DMS114 treated with DMSO at 0.1 percent for 48 hours (cell line): ENCODE measurements around the gene CACNA2D1.

Experiments used
- DNase-seq: peaks from one replicate; lab custom pipeline; 2025; ENCODE audit not compliant: unreplicated experiment; lab: John Stamatoyannopoulos, UW

The CACNA2D1 gene

DNA sequence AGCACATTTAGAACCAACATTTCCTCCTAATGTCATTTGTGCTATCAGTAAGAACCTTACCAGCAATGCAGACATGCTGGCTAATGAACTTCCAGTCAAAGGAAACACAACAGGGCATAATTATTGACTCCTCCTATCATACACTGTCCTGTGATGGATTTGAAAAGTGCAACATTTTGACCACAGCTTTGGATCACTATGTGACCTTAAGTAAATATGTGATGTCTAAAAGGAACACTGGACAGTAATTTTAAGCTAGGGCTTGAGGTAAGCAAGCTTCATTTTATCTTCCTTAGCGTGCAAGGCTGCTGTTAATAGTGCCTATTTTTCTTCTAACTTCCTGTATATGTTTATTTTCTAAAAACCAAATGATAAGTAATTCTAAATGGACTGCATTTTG, 433.2 kb downstream of the CACNA2D1 start:
- DNase-seq: no peak

DNA sequence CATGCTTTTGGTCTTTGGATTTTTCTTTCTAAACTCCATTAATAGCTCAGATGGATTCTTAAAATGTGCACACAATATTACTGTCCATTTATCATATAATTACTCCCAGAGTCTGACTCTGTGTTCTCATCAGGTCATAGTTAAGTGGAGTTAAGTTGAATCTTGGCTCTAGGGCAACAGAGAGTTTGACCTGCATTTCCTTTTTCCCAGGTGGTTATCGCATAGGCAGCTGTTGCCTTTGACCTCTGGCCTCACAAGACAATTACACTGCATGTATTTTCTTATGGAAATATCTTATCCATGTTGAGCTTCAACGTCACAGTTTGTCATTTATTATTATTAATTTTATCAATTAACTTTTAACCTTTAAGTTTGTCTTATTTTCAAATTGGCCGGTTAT, 436.3 kb downstream of the CACNA2D1 start:
- DNase-seq: no peak

DNA sequence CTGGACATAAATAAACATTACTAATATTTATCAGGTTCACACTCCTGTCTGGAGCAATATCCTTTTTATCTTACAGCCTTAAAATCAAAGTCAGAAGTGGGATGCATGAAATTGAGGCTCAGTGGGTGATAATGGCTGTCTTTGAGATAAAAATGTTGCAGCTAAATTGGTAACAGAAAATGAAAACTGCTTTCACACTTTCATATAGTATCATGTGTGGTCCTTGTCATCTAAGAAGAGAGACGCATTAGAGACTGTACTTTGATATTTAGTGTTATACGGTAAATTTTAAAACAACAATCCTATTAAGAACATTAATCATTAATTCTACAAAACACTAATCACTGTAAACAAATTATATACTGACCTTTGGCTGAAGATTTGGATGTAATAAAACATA, 438.5 kb downstream of the CACNA2D1 start:
- no peak for DNase-seq

DNA sequence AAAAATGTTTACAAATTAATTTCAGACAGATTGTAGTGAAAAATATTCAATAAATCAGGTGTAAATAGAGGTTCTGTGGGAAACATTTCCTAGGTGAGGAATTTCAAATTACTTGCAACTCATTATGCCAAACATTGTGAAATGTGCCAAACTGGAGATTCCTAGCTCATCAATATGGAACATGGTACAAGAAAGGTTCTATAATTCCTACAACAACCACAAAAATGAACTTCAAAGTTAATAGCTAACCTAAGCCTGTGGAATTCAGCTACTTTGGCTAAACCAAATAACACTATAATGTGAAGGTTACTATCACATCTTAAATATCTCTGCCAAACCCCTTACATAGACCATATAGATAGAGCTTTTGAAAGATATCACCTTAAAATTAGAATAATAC, 450.4 kb downstream of the CACNA2D1 start:
- no peak for DNase-seq

DNA sequence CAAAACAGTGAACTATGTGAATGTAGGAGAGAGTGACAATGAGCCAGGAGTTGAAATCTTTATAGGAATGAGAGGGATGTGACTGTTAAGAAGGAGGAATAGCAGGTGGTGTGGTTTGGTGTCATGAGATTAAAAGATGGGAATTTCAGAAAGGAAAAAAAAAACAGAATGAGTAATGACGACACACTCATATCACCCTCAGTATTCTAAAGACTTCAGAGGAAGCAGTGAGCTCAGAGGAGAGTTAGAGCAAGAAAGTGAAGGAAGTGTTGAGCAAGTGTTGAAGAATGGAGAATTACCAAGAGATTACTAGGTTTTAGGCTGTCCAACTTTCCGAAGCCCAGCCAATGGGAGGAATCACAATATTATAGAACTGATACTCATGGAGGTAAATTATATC, 453.2 kb downstream of the CACNA2D1 start:
- DNase-seq: no peak

DNA sequence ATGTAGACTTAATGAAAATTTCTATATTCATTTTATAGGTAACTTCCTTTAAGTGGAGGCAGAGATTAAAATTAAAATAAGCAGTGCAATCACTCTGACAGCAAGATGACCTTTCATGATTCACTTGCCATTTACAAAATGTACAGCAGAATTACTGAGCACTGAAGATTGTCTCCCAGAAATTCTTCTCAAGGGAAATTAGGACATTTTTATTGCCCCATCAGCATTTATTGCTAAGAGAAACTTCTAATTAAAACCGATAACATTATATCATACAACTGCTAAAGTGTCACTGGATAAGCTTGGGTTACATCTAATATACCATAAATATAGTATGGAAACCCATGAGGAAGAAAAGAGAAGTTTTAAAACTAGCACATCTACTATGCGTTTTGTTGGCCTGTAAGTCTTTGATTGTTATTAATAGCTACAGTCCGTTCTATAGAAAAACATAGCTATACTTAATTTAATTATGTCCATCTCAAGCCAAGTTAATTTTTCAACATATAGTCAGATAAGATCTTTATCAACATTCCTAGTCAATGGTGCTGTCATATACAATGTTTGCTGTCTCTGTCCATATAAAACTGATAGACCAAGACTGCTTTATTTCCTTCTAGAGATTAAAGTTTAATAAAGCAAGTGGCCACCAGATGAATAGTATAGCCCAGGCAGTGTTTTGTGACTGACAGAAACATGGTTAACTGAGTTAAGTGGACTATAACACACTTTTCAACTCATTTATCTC, 456.7 kb downstream of the CACNA2D1 start:
- no peak for DNase-seq

DNA sequence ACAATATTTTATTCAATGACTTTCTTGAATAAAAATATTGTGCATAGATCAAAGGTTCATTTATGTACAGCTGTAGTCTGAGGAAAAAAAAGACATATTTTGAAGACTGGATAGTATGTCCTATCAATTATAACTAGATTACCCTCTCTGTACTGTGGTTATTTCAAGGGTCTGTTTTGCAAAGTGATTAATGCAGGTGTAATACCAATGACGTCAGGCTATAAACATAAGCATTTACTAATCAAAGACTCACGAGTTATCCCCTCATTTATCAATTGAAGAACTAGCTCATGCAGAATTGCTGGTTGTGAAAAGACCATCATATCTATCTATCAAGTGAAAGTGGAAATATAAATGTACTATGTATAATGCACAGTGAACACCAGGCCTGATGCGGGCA, 460.2 kb downstream of the CACNA2D1 start:
- no peak for DNase-seq

DNA sequence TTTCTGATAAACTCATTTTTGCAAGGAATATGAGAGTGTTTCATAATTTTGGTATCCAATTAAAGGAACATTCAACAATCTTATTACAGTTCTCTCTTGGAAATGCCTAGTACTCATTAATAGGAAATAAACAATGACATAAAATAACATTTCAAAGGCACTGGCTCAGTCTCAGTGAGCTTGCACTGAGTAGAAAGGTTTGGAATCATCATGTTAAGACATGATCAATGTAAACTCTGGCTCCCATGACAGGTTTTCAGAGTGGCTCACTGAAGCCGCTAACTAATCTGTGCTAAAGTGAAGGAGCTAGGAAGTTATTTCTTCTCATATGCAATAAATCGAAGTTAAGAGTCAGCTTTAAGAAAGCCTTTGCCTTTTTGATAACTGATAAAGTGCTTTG, 470.5 kb downstream of the CACNA2D1 start:
- DNase-seq: no peak

DNA sequence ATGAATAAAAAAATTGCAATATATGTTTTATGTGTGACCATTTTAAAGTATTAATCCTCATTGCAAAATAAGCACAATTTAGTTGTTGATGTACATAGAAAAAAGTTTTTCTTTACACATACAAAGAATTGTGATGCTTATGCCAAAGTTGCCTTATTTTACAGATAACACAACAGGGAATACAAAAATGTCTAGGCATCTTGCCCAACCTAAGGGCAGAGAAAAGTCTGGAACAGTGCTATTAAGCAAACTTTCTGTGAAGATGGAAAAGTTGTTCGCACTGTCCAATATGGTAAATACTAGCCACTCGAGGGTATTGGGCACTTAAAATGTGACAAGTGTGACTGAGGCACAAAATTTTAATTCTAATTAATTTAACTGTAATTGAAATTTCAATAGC, 483.6 kb downstream of the CACNA2D1 start:
- no peak for DNase-seq

DNA sequence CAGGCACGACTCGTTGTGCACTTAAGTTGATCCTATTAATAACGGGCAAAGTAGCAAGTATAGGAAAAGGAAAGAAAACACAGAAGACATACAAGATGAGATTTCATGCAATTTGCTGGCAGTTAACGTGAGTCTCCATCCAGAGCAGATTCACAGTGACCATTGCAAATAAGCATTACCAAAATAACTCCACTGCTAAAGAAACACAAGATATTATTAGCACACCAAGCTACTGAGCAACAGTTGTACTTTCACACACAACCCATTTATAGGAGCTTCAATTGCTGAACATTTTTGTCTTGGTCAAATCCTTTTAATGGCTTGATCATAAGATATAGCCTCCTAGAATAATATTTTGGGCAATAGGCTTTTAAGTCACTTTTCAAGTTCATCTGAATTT, 486.1 kb downstream of the CACNA2D1 start:
- DNase-seq: peak; percentile 51

DNA sequence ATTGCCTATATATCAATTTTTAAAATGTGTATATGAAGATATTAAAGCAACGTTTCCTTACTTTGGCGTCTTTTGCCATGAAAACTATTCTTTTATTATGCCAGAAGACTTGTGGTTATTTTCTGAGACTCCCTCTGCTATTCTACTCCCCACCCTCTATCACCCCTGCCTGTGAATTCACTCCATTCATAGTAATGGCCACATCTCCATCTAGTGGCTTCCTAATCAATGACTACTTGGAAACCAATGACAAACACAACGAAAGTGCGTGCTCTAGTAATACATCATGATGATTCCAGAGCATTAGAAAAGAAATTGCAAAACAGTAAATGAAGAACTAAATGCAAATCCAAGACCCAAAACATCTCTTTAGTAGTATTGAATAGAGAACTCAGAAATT, 487.1 kb downstream of the CACNA2D1 start:
- peak; percentile 77 for DNase-seq

DNA sequence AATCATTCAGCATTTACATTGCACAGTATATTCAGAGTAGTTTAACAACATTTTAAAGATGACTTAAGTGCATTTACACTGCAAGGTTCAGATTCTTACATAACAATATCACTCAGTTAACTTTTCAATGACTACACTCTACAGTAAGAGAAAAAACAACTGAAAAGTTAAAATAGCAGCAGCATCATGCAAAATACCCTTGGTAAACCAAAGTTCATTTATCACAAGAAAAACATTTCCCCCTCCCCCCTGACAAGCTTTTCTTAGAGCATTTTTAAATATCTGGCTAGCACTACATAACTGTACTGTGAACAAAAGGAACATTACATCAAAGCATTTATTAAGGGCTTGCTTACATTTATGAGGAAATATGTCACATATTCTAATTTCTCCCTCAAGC, 494.3 kb downstream of the CACNA2D1 start:
- peak; percentile 22 for DNase-seq

DNA sequence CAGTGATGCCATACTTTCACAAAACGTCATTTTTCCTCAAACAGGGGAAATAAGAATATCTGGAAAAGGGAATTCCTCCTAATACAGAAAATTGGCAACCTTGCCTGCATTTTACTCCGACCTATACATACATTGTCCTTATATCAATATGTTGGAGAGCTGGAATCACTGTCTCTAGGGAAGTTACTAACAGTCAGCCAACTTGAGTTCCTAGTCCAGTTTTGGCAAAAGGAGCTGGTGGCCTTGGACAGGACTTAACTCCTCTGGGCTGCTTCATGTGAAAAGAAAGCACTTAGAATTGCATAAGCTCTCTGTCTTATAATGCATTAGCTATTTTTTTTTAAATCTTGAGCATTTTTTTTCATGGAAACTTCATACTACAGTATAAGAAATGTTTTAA, 499.5 kb downstream of the CACNA2D1 start:
- DNase-seq: no peak

DNA sequence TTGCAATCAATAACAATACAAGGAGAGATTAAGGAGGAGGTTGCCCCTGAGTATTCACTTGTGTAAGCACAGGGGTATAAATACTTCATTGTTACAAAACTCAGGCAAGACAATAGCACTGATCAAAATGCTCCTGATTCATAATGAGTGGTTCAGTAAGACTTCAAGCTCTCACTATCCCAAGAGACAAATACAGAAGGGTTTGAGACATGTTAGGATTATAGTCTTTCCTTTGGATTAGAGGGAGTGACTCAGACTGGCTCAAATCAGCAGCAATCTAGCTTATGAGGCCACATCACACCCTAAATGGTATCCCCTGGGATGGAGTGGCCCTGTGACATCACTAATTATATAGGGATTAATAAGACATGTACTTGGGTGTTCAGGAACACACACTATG, 506.5 kb downstream of the CACNA2D1 start:
- DNase-seq: no peak

DNA sequence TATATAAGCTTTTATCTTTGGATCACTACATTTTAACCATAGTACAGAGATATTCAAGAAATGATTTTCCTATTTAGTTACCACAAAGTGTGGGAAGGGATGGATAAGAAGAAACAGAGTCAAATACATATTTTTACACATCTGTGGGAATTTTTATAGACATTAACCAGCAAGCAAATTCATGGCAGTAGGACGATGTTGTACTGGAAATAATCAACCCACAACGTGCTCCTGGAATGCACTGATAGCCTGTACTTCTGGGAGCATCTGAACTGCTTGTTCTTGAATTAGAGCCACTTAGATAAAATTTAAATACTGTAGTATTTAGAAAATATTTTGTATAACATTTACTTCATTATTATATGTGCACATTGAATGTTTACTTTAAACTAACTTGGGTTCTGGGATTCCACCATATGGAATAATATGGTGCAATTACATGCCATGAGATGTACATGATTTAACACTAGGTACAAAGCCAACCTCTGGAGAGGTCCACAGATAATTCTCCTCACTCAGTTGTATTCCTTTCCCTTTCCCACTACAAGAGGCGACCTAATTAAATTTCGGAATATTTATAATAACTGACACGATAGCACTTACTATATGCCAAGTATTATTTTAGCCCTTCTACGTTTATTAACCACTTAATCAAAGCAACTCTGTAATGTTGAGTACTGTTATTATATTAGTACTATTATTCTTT, 508.8 kb downstream of the CACNA2D1 start:
- no peak for DNase-seq

DNA sequence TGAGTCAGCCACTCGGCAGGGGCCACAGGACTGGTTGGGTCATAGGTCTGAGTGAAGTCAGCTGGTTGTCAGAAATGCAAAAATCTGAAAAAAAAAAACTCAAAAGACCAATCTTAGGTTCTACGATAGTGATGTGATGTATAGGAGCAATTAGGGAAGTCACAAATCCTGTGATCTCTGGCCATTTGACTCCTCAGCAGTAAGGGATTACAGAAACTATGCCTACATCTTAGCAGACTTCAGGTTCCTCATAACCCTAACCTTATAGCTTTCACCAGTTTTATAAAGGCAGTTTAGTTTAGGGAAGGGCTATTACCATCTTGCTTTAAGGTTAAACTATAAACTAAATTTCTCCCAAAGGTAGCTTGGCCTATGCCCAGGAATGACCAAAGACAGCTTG, 510.6 kb downstream of the CACNA2D1 start:
- no peak for DNase-seq

DNA sequence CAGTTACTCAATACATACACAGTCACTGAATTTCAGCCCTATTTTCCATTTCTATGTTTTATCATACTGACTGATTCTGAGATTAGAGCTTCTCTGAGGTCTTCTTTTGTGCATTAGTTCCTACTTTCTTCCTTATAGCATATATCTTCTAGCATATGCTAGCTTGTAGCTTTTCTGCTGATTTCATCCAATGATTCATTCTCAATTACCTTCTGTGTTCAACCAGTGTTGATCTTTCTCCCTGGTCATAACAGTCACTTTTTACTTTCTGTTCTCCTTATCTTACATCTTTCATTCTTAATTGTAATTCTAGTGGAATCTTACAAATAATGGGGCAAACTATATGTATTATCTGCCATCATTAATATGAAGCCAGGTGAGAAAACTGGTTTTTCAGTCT, 514.2 kb downstream of the CACNA2D1 start:
- no peak for DNase-seq

DNA sequence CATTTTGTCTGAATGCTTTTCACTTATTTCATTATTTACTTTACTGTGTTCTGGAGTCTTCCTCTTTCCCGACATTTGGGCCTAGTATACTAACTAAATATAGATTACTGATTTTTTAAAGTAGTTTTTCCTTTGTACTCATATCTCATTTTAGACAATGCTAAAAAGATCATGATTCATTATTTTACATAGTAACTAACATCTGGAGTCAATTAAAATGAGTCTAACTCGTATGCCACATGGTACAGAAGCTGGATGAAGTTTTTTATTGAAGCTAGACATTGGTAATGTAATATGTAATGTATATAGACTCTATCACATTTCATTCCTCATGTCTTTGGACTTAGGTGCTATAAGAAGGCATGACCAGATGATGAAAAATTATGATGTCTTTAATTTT, 517.4 kb downstream of the CACNA2D1 start:
- no peak for DNase-seq

DNA sequence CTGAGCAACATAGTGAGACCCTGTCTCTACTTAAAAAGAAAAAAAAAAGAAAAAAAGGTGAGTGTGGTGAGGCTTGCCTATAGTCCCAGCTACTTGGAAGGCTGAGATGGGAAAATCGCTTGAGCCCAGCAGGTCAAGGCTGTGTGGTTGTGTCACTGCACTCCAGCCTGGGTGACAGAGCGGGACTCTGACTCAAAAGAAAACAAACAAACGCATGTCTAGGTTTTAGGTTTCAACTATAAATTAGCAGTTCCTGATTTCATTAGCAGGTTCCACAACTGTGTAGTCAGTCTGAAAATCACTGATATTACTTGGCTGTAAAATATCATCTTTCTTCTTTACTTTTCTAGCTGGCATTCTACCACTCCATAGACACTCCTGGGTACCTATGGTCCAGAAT, 518.0 kb downstream of the CACNA2D1 start:
- no peak for DNase-seq

DNA sequence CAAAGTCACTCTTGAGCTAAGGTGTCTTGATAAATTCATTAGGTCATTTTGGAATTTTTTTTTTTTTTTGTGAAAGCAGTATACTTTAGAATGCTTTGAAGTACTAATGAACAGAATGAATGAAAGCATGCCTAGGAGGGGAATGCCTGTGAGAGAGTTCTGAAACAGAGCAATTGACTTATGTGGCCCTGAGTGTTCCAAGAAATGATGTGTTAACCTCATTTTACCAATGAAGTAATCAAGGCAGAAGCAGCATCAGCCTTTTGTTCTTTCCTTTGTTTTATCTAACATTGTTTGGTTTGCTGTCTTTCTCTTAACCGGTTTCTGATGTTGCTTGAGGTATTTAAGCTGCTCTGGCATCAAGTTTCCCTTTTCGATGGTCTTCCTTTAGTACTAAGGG, 519.1 kb downstream of the CACNA2D1 start:
- no peak for DNase-seq

DNA sequence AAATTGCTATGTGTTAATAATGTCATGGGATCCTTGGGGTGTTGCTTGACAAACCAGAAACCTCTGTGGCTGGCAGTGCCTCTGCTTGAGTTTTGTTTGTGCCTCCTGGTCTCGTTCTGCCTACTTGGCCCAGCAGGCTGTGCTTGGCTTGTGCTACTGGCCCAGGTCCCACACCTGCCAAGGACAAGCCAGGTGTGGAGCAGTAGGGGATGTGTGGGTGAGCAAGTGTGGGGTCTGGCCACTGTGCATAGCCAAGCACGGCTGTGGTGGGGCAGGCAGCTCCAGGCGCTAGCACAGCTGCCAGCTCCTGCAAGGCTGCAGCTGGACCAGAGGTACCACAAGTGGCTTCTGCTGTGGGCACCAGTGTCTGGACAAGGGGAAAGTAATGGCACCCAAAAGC, 524.1 kb downstream of the CACNA2D1 start:
- DNase-seq: no peak

DNA sequence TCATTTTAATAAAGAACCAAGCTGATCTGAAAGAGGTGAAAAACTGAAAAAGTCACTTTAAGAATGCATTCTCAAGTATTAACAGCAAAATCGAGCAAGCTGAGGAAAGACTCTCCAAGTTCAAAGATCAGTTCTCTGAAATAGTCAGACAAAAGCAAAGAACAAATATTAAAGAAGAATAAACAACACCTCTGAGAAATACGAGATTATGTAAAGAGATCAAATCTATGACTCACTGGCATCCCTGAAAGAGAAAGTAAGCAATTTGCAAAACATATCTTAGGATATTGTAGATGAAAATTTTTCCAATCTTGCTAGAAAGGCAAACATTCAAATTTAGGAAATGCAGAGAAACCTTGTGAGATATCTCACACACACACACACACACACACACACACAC, 535.4 kb downstream of the CACNA2D1 start:
- DNase-seq: no peak

DNA sequence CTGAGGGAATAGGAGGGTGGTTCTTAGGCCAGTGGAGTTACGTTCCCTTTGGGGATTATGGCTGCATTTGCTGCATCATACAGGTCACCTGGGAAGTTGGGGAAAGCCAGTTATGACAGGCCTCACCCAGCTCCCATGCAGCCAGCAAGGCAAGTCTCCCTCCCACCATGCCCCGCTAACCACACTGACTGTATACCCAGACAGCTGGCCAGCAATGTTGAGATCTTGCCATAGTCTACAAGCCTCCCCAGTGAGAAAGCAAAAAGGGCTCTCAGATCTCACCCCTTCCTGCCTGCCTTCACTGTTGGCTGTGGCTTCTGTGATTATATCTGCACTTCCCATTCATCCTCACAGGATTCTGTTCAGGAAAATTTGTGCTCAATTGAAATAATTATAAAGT, 540.5 kb downstream of the CACNA2D1 start:
- DNase-seq: no peak
